ENCODE results near the gene SLAMF7. TPM values are rescaled to one million over a fixed set of nuclear protein-coding genes. Genes with fewer than 3 reads are reported as not detected.

SLAMF7 gene
- total RNA-seq, 1 experiment from 2014 or later: not detected

DNA sequence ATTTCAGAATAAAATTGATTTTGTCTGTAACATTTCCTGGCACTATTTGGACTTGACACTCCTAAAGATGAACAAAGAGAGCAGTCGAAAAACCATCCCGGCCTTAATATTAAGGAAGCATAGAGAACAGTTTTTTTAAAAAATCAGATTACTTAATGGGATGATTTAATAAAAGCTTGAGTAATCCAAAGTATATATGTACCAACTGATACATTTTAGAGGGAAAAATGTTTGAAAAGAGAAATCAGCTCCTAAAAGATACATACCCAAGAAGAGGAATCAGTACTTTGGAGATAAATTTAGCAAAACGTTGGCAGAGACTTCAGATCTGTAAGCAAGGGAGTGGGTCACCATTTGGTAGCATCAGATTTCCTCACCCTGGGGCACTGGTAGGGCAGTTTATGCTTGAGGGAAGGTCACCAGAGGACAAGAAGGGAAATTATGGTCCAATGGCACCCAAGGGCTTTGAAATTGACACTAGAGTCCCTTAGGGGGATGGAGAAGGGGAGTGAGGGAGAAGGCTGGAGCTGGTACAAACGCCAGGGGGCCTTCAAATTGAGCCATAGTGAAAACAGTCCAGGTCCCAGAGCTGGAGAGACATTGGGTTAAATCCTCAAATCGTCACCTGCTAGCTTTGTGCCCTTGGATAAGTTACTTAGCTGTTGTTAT, 5.9 kb downstream of the SLAMF7 start:
- DNase-seq (ENCODE audit: extremely low read depth, low read depth): no peak

DNA sequence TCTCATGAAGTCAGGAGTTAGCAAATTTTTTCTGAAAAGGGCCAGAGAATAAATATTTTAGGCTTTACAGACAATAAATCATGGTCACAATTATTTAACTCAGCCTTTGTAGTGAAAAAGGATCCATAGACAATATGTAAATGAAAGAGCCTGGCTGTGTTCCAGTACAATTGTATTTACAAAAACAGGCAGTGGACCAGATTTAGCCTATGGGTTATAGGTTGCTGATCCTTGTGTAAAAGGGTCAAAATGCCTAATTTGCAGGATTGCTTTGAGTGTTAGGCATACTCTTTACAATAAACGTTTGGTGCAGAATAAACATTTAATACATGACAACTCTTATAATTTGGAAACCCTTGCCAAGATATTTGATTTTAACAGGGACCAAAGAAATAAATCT, 6.5 kb downstream of the SLAMF7 start:
- DNase-seq (ENCODE audit: extremely low read depth, low read depth): no peak

DNA sequence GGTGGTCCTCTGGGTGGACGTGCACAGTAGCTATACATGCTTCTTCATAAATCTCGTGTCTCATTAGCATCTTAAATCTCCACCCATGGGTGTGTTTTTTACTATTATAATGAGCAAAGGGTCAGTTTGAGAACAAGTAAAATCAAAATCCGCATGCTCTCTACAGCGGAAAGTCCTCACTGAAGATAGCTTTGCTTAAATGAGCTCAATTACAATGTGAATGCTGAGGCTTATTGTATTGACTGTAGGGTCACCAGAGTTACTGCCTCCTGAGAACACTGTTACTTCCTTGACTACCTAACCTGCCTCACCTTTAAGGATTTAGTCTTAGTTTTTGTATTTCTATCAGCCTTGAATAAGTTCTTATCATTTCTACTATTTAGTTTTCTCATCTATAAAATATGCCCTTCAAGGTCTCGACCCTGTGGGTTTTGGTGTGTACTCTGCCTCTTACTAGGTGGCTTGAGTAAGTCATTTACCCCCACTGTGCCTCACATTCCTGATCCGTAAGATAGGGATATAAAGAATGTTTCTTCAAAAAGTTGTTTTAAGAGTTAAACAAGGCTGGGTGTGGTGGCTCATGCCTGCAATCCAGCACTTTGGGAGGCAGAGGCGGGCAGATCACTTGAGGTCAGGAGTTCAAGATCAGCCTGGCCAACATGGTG, 7.9 kb downstream of the SLAMF7 start:
- no peak for DNase-seq (ENCODE audit: extremely low read depth, low read depth)

DNA sequence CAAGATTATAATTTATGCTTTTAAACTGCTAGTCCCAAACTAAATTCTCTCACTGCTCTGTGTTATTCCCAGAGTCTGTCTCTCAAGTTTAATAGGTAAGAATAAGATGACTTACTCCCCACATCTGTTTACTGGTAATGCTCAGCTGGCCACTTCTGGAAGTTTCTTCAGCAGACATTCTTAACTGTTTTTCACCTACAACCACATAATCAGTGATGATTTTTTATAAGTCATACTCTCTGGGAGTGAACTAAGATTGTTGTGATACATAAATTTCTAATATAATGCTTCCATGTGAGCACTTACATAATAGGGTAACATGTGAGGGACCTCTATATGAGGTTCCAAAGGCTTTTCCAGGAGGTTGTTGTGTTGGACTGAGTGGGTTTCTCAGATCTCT, 8.7 kb downstream of the SLAMF7 start:
- DNase-seq (ENCODE audit: extremely low read depth, low read depth): no peak

DNA sequence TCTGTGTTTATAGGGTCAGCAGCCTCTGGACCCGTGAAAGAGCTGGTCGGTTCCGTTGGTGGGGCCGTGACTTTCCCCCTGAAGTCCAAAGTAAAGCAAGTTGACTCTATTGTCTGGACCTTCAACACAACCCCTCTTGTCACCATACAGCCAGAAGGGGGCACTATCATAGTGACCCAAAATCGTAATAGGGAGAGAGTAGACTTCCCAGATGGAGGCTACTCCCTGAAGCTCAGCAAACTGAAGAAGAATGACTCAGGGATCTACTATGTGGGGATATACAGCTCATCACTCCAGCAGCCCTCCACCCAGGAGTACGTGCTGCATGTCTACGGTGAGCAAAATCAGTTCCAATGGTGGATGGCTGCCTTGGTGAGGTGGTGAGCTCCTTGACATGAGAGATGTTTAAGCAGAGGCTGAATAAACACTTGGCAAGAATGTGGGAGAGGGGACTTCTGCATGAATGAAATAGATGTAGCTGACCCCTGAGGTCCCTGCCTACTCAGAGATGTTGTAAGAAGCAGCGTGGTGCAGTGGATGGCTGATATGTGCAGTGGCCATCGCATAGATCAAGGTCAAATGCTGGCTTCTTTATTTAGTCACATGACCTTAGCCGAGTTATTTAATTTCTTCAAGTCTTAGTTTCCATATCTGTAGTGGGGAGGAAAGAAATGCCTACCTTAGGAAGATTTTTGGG, 9.3 kb downstream of the SLAMF7 start:
- DNase-seq (ENCODE audit: extremely low read depth, low read depth): no peak

DNA sequence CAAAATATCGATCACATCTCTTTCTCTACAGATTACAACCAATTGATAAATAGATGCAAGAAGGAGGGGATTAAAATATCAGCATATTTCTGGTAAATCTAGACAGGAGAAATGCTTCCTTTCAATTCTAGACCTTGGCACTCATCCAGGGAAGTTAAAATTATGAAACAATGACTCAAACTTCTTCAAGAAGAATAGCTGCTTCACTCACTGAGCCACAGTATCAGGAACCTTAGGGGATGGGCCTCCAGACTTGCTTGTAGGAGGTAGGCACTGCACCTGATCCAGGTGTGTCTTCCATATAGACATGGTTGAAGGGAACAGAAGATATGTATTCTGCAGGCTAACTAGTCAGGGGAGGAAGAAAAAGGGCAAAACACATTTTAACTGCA, 9.8 kb downstream of the SLAMF7 start:
- no peak for DNase-seq (ENCODE audit: extremely low read depth, low read depth)

DNA sequence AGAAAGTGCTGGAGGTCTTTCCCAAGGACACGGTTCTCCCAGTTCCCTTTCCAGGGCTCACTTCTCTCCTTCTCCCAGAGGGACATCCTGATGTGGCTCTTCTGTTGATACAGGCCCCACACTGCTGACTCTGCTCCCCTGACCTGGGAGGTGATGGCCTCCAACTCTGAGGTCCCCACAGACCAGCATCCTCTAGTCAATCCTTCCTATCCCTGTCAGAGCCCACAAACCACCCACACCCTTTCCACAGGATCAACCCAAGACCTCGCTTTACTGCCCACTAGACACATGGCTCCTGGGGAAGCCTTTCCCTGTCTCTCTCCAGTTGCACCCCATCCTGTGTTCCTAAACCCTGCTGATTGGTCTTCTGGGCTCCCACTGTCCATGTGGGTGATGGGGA, 11.6 kb downstream of the SLAMF7 start:
- no peak for DNase-seq (ENCODE audit: extremely low read depth, low read depth)

DNA sequence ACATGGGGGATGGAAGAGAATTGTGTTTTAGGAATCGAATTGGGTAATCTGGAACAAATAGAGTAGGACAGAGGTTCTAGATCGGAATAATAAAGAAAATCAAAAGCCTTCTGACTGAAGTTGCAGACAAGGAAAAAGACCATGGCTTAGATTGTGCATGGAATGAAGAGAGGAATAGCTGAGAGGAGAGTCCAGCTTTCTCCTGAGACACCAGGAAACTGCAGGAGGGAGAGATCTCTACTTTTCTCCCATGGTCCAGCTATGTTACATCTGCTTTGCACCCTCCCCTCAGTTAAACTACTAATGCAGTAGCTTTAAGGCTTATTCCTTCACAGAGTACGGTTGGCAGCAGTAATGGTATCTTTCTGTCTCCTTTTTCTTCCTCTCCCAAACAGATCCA, 13.4 kb downstream of the SLAMF7 start:
- no peak for DNase-seq (ENCODE audit: extremely low read depth, low read depth)

DNA sequence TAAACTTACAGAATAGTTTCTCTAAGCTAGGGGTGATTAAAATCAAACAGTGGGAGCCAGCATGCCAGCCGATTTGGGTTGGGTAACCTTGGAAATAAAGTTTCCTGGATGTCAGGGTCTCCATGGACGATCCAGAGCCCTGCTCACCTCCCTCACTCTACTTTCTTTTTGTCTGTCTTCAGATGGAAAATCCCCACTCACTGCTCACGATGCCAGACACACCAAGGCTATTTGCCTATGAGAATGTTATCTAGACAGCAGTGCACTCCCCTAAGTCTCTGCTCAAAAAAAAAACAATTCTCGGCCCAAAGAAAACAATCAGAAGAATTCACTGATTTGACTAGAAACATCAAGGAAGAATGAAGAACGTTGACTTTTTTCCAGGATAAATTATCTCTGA, 13.9 kb downstream of the SLAMF7 start:
- no peak for DNase-seq (ENCODE audit: extremely low read depth, low read depth)

DNA sequence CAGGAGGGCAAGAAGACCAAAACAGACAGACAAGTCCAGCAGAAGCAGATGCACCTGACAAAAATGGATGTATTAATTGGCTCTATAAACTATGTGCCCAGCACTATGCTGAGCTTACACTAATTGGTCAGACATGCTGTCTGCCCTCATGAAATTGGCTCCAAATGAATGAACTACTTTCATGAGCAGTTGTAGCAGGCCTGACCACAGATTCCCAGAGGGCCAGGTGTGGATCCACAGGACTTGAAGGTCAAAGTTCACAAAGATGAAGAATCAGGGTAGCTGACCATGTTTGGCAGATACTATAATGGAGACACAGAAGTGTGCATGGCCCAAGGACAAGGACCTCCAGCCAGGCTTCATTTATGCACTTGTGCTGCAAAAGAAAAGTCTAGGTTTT, 14.5 kb downstream of the SLAMF7 start:
- DNase-seq (ENCODE audit: extremely low read depth, low read depth): no peak

DNA sequence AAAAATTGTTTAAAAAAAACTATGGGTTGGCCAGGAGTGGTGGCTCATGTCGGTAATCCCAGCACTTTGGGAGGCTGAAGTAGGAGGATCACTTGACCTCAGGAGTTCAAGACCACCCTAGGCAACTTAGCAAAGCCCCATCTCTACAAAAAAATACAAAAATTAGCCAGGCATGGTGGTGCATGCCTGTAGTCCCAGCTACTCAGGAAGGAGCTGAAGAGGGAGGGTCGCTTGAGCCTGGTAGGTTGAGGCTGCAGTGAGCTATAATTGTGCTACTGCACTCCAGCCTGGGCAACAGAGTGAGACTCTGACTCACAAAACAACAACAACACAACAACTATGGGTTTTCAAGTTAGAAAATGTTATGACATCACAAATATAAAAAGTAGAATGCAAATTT, 16.4 kb downstream of the SLAMF7 start:
- DNase-seq (ENCODE audit: extremely low read depth, low read depth): no peak

DNA sequence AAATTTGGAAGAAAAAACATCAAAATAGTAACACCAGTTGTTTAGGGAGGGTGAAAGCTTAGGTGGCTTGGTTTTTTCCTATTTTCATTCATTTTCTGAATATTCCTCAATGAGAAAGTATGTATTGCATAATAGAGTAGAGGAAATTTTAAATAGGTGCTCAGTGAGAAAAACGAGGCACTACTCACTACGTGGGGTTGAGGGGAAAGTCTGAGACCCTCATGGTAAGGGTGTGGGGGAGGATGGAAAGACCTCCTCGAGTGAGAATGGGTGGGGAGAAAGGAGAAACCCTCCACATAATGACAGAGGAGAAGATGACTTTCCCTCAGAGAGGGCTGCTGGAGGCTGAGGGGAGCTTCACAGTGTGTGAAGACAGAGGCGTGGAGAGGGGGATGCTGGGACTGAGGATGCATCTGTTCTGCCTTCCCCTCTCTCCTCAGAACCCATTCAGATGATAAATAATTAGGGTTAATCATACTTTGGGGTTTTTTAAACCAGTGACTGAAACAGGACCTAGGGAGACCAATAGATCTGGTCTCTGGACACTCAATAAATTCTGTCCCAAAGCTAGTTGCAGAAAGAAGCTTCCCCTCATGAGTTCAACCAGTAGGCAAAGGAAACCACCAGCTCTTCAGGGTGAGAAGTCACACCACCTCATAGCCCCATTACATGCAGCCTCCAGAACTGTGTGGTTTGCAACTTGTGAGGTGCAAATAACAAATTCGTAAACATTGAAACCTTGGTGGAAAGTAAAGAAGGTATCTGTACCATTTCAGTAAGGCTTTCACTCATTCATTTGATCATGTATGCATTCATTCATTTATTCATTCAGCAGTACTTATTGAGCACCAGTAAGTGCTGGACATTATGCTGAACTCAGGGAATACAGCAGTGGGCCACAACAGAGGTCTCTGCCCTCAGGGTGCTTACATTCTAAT, 17.1 kb downstream of the SLAMF7 start:
- DNase-seq (ENCODE audit: extremely low read depth, low read depth): no peak

DNA sequence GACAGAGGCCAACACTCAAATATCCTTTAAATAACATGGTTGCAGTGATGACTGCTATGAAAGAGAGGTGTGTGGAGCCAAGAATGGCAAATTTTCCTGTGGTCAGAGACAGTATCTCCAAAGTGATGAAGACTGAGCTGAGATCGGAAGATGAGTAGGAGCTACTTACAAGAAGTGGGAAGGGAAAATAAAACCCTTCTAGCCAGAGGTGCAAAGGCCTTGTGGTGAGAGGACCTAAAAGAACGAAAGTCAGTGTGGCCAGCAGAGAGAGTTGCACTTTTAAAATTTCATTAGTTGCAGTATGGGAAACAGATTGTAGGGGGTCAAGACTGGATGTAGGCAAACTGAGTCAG, 17.8 kb downstream of the SLAMF7 start:
- DNase-seq (ENCODE audit: extremely low read depth, low read depth): no peak

DNA sequence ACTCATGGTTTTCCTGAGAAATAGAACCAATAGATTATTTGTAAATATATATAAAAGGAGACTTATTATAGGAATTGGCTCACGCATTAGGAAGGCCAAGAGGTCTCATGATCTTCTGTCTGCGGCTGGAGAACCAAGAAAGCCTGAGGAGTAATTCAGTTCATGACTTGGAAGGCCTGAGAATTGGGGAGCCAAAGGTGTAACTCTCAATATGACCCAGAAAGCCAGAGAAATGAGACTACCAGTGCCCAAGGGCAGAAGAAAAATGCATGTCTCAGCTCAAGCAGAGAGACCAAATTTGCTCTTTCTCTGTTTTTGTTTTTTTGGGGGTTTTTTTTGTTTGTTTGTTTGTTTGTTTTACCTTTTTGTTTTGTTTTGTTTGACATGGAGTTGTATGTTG, 19.5 kb downstream of the SLAMF7 start:
- no peak for DNase-seq (ENCODE audit: extremely low read depth, low read depth)

DNA sequence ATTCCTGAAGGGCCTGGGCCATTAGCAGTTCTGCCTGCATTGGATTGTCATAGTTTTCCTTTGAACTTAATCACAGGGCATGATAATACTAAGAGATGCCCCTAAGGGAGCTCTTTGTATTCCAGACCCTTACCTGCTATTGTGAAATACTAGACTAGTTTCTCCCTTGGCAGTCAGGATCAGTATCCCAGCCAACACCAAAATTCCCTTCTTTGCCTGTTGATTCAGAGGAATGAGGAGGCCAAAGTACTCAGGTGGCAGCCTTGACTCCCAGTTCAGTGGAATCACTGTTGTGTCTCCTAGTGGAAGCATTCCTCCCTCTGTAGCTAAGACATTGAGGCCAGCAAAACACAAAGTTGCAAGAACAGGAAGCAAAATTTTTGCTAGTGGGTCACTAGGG, 20.7 kb downstream of the SLAMF7 start:
- no peak for DNase-seq (ENCODE audit: extremely low read depth, low read depth)

DNA sequence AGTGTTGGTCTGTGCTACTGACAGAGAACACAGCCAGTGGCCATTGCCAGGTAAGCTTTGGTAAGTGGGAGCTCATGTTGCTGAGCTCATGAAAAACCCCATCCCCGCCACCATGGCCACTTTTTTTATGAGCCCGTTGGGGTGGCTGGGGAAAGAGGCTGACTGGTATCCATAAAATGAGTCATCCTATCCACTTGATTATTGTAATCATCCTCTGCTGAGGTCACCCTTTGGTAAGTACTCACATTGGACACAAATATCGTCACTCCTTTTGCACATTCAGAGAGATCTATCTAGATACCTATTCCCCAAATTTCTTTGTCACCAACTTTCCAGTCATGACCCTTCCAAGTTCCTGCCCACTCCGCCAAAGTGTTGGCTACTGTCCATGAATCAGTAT, 22.0 kb downstream of the SLAMF7 start:
- no peak for DNase-seq (ENCODE audit: extremely low read depth, low read depth)

DNA sequence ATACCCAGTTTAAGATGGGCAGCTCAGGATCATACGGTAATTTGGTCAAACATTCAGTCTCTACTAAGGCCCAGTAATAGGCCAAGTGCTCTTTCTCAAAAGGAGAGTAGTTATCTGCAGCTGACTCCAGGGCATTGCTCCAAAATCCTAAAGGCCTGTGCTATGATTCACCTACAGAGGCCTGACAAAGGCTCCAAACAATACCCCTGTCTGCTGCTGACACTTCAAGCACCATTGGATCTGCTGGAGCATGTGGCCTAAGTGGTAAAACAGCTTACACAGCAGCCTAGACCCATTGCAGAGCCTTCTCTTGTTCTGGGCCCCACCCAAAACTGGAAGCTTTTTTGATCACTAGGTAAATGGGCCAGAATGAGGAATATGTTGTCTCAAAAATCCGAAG, 22.8 kb downstream of the SLAMF7 start:
- DNase-seq (ENCODE audit: extremely low read depth, low read depth): no peak

DNA sequence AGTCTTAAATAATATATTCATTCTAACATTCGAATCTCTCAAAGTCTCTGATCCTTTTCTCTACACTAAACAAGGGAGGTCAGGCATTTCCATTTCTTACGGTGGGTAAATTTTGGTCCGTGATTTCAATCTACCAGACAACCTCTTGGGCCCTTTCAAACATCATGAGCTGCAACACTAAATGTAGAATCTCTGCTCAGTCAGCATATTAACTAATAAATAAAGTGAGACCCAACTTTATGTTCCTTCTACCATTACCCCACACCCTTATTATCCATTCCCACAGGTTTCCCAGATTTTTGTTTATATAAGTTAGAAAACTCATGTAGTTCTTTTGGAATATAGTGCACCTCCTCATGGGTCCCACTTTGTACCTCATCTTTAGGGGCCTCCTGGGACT, 24.9 kb downstream of the SLAMF7 start:
- no peak for DNase-seq (ENCODE audit: extremely low read depth, low read depth)

DNA sequence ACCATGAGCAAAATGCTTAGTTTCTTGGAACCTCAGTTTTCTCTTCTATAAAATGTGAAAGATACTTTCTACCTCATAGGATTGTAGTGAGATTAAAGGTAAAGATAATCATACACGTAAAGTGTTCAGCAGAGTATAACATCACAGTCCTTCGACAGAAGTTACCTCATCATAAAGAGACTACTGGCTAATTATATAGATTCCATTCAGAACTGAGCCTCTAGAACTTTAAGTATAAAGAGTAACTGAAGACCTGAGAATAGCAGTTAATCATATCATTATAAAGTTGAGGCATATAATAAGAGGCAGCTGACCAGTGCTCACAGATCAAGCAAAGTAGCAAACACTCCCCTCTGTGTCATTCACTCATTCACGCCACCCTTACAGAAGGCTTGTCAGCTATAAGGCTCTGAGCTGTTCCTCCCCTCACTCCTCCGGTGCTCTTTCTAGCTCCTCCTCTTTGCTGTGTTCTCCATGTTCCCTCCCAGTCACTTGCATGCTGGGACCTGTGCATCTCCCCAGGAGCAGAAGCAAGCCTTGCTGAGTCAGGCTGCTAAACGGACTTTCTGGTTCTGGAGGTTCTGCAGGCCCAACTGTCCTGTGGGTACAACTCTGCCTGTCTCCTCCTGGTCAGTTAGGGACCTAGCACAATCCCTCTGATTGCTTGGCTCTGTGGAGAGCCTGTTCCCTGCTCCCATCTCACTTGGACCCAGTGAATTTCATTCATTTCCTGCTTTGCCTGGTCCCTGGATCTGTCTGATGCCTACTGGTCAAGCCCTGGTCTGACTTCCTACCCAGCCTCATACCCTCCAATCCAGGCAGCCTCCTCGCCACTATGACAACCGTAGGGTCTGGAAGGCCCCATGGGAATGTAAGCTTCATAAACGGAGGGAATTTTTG, 28.6 kb downstream of the SLAMF7 start:
- no peak for DNase-seq (ENCODE audit: extremely low read depth, low read depth)

DNA sequence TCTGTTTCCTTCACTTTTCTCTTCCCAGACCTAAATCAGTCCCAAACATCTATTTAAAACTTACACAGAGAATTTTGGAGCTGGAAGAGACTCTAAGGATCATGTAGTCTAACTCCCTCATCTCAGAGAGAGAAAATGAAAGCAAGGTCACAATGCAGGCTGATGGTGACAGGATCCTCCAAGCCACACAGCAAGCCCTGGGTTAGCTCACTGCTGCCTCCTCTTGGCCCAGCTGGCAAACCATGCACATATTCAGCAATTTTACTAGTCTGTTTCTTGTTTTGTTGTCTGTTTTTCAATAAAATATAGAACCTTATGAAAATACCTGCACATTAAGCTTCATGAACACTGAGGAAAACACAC, 29.2 kb downstream of the SLAMF7 start:
- no peak for DNase-seq (ENCODE audit: extremely low read depth, low read depth)

All from NCI-H460 (cell line).